ENCODE results near the gene SKA3.

The SKA3 gene

DNA sequence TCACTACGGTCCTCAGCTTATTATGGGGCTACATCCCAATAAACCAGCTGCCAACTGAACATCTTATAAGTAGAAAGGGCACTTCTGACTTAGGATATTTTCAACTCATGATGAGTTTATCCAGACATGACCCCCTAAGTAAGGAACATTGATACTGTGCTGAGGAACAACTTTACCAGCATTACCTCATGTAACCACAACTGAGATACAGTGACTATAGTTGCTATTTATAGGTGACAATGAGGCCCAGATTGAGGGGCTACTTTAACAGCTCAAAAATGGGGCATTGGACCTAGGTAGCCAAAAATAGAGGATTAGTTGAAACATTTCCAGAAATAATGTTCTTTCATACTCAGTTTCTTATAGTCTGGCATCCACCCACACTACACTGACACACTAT is 26.8 kb downstream of the SKA3 start:
- no peaks in the 10 kb centered on the region for H4K20me1 ChIP-seq (ENCODE audit: insufficient read depth, low read length)
- no peak overlapping the region for H3K4me3 ChIP-seq (ENCODE audit: low read length)
- H2AFZ ChIP-seq (ENCODE audit: low read length), result no peak overlapping the region
- H3K4me1 ChIP-seq (ENCODE audit: low read length), result 0 out of 2 replicates have a peak, but pooled peaks cover 7% of the 10 kb centered on the region
- no peaks in the 10 kb centered on the region for H3F3A ChIP-seq (ENCODE audit: insufficient read depth, low read length)
- no peak for DNase-seq
- no peak overlapping the region for H3K9ac ChIP-seq (ENCODE audit: low read length)
- H3K36me3 ChIP-seq (replicated peaks; ENCODE audit: insufficient read depth, low read length), result no peaks in the 10 kb centered on the region
- no peaks in the 10 kb centered on the region for H3K27me3 ChIP-seq (replicated peaks; ENCODE audit: insufficient read depth, low read length)
- no peaks in the 10 kb centered on the region for H3K9me2 ChIP-seq (replicated peaks; ENCODE audit: insufficient read depth, low read length)
- H3K27ac ChIP-seq (ENCODE audit: low read length), result no peak overlapping the region; the same call in 1 of the 2 replicates
- H3K79me2 ChIP-seq (ENCODE audit: low read length), result peaks cover 8% of the 10 kb centered on the region; the same call in 1 of the 2 replicates
- H3K9me3 ChIP-seq (replicated peaks; ENCODE audit: insufficient read depth, low read length), result no peaks in the 10 kb centered on the region
- no peak overlapping the region for H3K4me2 ChIP-seq (ENCODE audit: low read depth, low read length)
- TF ChIP-seq, protein P1, sequence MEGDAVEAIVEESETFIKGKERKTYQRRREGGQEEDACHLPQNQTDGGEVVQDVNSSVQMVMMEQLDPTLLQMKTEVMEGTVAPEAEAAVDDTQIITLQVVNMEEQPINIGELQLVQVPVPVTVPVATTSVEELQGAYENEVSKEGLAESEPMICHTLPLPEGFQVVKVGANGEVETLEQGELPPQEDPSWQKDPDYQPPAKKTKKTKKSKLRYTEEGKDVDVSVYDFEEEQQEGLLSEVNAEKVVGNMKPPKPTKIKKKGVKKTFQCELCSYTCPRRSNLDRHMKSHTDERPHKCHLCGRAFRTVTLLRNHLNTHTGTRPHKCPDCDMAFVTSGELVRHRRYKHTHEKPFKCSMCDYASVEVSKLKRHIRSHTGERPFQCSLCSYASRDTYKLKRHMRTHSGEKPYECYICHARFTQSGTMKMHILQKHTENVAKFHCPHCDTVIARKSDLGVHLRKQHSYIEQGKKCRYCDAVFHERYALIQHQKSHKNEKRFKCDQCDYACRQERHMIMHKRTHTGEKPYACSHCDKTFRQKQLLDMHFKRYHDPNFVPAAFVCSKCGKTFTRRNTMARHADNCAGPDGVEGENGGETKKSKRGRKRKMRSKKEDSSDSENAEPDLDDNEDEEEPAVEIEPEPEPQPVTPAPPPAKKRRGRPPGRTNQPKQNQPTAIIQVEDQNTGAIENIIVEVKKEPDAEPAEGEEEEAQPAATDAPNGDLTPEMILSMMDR (IDR thresholded peaks at IDR 0.05; ENCODE audit: low read length), result no peak
- TF ChIP-seq EZH2 (optimal IDR thresholded peaks at IDR 0.05; ENCODE audit: low read depth, low read length) (no peak), EZH2phosphoT487 (IDR thresholded peaks at IDR 0.05; ENCODE audit: low read length) (no peak)

DNA sequence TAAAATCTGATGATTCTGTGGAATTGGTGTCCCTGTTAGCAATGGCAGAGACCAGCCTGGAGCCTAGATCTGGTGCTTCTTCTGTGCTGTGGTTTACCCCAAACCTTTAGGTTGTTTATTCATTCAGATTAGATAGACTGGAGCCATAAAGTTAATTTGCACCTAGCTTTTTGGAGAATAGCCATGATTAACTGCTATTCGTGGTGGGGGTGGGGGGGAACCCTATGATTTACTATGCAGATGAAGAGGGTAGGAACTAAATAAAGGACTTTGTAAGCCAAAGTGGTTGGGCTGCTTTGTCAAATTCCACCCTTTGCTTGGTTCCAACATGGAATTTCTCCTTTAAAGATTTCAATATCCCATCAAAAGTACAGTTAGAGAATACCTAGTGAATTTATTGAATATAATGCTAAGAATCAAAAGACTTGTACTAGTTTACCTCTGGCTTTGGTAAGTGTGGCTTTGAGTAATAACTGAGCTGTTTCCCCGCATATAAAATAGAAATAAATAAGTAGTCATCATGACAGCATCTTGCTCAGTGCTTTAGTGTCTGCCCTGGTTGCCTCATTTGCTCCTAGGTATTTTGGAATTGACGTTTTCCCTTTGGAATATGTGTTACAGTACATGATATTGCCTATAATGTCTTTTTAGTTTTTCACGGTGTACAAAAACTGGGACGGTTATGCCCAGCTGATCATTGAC is 27.6 kb downstream of the SKA3 start:
- no peaks in the 10 kb centered on the region for H3K27me3 ChIP-seq (replicated peaks; ENCODE audit: insufficient read depth, low read length)
- TF ChIP-seq EZH2phosphoT487 (IDR thresholded peaks at IDR 0.05; ENCODE audit: low read length), result no peak
- TF ChIP-seq, protein P1 (IDR thresholded peaks at IDR 0.05; ENCODE audit: low read length), result no peak
- TF ChIP-seq EZH2 (optimal IDR thresholded peaks at IDR 0.05; ENCODE audit: low read depth, low read length), result no peak
- H3K9me2 ChIP-seq (replicated peaks; ENCODE audit: insufficient read depth, low read length), result no peaks in the 10 kb centered on the region
- H3F3A ChIP-seq (ENCODE audit: insufficient read depth, low read length), result no peaks in the 10 kb centered on the region
- H2AFZ ChIP-seq (ENCODE audit: low read length), result no peak overlapping the region
- H3K36me3 ChIP-seq (replicated peaks; ENCODE audit: insufficient read depth, low read length), result no peaks in the 10 kb centered on the region
- no peak overlapping the region for H3K27ac ChIP-seq (ENCODE audit: low read length)
- H3K9ac ChIP-seq (ENCODE audit: low read length), result no peak overlapping the region
- no peak overlapping the region for H3K4me2 ChIP-seq (ENCODE audit: low read depth, low read length)
- H3K4me1 ChIP-seq (ENCODE audit: low read length), result 0 out of 2 replicates have a peak, but pooled peaks cover 7% of the 10 kb centered on the region
- no peaks in the 10 kb centered on the region for H4K20me1 ChIP-seq (ENCODE audit: insufficient read depth, low read length)
- peaks cover 13% of the 10 kb centered on the region for H3K79me2 ChIP-seq (ENCODE audit: low read length)
- no peak overlapping the region for H3K4me3 ChIP-seq (ENCODE audit: low read length)
- no peaks in the 10 kb centered on the region for H3K9me3 ChIP-seq (replicated peaks; ENCODE audit: insufficient read depth, low read length)
- no peak for DNase-seq

DNA sequence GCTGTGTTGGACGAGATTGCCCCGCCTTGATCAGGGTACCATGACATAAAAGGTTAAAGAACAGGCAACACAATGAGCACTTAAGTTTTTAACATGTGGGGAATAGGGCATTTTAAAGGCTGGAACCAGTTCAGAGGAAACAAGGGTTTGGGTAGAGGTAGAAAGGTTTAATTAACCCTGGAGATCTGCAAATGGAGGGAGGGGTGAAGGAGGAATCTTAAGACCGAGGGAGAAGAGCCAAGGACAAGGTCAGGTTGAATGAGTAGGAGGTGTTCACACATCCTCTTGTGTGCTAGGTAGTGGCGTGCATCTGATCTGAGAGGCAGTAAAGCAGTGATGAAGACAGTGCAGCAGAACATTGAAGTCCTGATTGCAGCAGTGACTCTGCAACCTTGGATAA is 28.5 kb downstream of the SKA3 start:
- peaks cover 22% of the 10 kb centered on the region for H3K79me2 ChIP-seq (ENCODE audit: low read length)
- DNase-seq, result no peak
- no peaks in the 10 kb centered on the region for H4K20me1 ChIP-seq (ENCODE audit: insufficient read depth, low read length)

More for the DNA sequence above, 28.5 kb downstream of the SKA3 start:
- Histone ChIP-seq H2AFZ (ENCODE audit: low read length) (no peak overlapping the region), H3K27me3 (replicated peaks; ENCODE audit: insufficient read depth, low read length) (no peaks in the 10 kb centered on the region), H3K27ac (ENCODE audit: low read length) (no peak overlapping the region), H3K4me2 (ENCODE audit: low read depth, low read length) (no peak overlapping the region), H3K36me3 (replicated peaks; ENCODE audit: insufficient read depth, low read length) (no peaks in the 10 kb centered on the region), H3F3A (ENCODE audit: insufficient read depth, low read length) (no peaks in the 10 kb centered on the region), H3K9me3 (replicated peaks; ENCODE audit: insufficient read depth, low read length) (no peaks in the 10 kb centered on the region), H3K9ac (ENCODE audit: low read length) (no peak overlapping the region), H3K9me2 (replicated peaks; ENCODE audit: insufficient read depth, low read length) (no peaks in the 10 kb centered on the region), H3K4me1 (ENCODE audit: low read length) (0 out of 2 replicates have a peak, but pooled peaks cover 7% of the 10 kb centered on the region), H3K4me3 (ENCODE audit: low read length) (no peak overlapping the region)
- TF ChIP-seq EZH2phosphoT487 (IDR thresholded peaks at IDR 0.05; ENCODE audit: low read length) (no peak), EZH2 (optimal IDR thresholded peaks at IDR 0.05; ENCODE audit: low read depth, low read length) (no peak)
- TF ChIP-seq, protein P1 (IDR thresholded peaks at IDR 0.05; ENCODE audit: low read length), result no peak
